Stimulated activated CD8-positive, alpha-beta memory T cell treated with anti-CD3 and anti-CD28 coated beads, Interleukin-15, amount 100 ng/mL, for 24 hours (primary cell): ENCODE results near the gene SP6.

Source experiments
- DNase-seq: peaks from one replicate; pipeline ENCODE4 v3.0.0-alpha.2; 2020; ENCODE audit warnings: low read depth

Gene SP6

DNA sequence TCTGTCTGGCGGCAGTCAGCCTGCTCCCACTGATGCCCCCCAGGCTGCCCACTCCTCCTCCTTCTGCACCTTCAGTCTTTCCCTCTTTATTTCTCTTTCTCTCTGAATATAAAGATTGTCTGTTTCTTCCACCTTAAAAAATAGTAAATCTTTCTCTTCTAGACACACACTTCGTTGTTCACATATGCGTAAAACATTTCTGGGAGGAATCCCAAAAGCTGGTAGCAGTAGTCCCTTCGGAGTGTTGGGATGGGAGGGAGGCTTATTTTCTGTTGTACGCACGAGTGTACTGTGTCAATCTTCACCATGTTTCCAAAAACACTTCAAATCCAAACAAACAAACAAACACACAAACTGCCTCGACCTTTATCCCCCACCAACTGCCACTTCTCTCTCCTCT lies 39.3 kb downstream of the SP6 start:
- DNase-seq: no peak

DNA sequence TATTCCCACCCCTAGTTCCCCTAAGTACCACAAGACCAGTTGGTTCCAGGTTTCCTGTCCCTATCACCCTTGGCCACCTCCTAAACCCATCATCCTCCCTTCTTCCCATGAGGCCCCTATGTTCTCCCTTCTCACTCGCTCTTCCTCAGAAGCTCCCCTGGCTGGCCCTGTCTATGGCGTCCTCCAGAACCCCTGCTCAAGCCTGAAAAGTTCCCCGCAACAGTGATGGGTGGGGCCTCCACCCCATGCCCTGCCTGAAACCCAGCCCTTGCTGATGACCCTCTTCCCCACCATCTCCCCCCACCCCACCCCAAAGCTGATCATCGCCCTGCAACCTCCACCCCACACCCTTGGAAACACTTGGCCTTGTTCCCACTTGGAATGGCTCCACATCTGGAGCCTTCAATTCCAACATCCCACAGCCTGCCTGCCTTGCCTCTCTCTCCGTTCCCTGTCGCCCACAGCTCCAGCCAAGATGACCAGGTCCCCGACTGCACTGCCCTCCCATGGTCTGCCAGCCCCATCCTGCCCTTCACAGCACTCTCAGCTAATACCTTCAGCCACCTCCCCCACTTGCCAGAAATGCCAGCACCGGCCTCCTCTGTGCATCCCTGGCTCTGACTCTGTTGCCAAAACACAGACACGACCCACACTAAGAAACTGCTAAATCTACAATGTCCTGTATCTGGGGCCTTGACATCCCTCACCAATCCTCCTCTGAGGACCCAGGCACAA lies 39.9 kb downstream of the SP6 start:
- no peak for DNase-seq

DNA sequence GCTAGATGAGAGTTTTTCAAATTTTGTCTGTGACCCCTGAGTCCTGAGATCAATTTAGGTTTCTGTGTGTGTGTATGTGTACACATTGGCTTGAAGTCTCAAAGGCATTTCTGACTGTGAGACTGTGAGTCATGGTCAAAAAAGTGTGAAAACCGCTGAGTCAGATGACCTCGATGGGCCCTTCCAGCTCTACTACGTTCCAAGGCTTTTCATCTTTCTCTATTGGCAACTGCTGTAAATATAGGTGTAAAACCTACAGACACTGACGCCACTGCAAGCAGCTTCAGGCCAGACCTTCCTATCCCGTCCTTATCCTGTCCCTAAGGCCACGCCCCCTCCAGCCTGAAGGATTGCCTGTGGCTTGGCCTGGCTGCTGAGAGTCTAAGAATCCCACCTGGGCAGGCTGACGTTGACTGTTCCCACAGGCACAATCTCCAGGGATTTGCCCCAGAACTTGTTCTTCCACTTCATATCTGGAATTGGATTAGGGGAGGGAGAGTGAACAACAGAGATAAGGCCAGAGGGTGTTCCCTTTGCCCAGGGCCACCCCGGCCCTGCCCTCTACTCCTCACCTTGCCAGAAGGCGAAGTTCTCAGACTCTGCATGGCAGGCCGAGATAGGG lies 40.7 kb downstream of the SP6 start:
- no peak for DNase-seq

DNA sequence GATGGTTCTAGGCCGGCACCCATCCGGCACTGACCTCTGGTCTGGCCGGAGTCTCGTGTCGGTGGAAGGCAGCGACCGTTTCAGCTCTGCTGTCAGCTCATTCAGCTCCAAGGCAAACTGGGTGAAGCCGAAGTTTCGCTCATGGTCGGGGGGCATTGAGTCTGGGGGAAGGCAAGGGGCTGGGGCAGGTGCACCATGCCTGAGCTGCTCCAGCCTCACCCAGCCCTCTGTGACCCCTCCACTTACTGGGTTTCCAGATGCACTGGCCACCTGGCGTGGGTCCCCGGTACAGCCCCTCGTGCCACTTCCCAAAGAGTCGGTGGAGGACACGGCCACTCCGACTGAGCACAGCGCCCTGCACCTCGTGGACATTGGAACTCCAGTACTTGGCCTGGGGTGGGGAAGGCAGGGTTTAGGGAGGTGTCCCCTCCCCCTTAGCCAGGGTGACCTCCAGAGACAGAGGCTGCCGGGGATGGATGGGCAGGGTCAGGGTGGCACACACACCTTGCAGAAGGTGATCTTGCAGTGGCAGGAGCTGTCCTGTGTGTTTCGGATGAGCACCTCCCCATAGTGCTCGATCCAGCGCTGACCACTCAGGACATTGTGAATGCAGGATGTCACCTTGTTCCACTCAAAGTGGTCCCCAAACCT lies 42.0 kb downstream of the SP6 start:
- no peak for DNase-seq

DNA sequence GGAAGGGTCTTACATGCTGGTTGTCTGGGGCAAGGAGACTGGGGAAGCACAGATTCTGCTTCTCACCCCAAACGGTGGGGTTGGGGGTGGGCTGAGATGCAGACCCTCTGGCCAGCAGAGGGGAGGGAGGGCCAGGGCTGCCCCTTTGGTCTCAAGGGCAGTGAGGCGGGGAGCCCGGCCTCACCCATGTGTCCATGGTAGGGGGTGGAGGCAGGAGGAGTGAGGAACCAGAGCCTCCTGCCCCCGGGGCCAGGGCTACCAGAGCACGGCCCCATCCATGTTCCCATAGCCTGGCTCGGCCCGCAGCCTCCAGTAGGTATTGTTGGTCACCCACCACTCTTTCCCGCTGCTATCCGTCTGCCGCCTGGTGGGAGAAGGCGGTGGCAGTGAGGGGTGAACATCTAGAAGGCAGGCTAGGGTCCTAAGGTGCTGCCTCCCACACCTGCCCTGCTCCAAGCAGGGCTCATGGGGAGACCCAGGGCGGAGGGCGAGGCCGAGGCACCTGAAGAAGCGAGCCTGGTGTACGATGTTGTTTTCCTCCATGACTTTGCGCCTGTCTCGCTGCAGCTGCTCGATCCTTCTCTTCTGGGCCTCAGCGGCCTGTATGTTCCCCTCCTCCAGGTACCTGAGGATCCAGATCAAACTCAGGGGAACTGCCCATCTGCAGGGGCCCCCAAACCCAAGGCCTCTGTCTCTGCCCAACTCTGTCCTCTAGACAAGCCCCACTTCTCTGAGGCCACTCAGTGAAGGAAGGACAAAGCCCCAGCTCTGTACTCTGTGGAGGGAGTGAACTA lies 42.7 kb downstream of the SP6 start:
- no peak for DNase-seq

DNA sequence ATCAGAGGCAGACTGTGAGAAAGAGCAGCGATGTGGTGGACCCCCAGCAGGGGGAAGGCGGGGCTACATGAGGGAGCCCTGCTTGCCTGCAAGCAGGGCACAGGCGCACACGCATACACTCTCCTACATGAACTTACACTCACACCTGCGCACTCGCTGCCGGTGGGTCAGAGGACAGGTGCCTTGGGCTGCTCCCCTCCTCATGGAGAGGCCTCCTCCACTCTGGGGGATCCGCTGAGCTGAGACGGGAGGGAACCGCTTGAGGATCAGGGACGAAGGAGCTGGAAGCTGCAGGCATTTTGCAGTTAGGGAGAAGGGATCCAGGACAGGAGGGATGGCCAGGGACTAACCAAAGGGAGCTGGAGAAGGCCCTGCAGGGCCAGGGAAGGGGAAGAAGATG lies 43.5 kb downstream of the SP6 start:
- no peak for DNase-seq

DNA sequence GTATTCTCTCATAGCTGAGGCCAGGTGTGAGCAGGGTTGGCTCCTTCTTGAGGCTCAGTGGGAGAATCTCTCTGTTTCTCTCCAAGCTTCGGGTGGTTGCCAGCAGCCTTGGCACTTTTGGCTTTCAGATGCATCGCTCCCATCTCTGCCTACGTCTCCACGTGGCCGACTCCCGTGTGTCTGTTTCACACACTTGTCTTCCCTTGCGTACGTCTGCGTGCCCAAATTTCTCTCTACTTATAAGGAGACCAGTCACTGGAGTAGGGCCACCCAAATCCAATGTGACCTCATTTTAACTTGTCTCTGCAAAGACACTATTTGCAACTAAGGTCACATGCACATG lies 44.1 kb downstream of the SP6 start:
- DNase-seq: no peak

DNA sequence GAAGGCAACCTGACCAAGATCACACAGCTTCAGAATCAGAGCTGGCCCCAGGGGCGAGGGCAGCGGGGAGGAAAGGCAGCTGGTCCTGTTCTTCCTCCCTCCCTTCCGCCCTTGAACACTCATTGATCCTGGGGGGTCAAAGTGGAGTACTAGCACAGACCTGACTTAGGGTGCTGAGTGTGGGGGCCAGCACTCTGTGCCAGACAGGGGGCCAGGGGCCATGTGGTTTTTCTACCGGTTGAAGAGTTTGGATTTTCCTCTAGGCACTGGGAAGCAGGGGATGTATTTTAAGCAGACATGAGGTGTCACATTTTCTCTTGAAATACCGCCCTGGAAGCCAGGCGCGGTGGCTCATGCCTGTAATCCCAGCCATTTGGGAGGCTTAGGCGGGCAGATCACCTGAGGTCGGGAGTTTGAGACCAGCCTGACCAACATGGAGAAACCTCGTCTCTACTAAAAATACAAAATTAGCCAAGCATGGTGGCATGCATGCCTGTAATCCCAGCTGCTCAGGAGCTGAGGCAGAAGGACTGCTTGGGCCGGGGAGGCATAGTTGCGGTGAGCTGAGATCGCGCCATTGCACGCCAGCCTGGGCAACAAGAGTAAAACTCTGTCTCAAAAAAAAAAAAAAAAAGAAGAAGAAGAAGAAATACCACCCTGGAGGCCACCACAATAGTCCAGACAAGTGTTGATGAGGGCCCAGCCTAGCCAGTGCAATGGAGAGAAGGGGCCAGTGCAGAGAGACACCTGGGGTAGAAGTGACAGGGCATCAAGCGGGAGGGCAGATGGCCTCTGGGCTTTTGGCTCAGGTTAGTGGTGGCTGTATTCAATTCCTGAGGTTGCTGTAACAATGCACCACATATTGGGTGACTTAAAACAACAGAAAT lies 44.7 kb downstream of the SP6 start:
- no peak for DNase-seq

DNA sequence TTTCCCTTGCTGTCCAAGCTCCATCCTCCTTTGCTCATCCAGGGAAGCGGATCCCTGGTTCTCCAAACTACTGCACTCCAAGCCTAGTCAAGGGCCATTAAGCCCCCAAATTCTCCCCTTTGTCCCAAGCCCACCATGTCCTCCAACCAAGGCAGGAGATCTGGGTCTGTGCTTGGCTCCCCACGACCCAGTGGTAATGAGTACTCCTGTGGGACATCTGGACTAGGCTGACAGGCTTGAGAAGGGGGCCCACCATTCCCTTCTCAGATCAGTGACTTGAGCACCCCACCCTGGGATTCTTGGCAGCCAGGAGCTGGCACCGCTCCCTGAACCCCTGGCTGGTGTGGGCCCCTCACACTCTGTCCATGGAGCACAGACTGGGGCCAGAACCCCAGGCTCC lies 46.5 kb downstream of the SP6 start:
- DNase-seq: no peak

DNA sequence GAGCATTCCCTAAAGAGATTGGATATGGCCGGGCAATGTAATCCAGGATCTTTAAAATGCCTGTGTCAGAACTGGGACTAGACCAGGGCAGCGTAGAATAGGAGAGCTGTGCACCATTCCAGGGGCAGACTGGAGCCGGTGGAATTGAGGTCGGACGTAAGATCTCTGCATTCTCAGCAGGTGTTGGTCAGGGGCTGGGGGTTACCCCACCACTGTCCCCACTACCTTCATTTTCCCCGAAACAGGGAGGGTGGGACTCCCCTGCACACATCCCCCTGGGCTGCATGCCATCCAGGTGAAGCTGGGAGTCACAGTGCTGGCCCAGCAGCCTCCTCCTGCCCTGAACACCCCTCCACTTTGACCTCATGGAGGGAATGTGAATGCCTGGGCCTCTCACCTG lies 47.2 kb downstream of the SP6 start:
- DNase-seq: no peak

DNA sequence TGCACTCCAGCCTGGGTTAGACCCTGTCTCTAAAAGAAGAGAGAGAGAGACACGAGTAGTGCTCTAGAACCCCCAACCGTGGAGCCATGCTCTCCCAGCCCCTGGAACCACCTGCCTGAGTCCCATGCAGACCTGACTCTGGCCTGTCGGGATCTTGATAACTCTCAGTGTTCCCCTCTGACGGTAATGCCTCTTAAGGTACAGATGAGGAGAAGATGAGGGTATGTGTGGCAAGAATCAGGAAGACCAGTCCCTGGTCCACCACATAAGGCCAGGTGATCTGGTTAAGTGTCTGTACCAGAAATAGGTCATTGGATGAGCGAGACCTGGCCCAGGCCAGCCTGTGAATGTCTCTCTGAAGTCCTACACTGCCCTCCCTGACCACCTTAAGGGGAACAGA lies 47.8 kb downstream of the SP6 start:
- no peak for DNase-seq

DNA sequence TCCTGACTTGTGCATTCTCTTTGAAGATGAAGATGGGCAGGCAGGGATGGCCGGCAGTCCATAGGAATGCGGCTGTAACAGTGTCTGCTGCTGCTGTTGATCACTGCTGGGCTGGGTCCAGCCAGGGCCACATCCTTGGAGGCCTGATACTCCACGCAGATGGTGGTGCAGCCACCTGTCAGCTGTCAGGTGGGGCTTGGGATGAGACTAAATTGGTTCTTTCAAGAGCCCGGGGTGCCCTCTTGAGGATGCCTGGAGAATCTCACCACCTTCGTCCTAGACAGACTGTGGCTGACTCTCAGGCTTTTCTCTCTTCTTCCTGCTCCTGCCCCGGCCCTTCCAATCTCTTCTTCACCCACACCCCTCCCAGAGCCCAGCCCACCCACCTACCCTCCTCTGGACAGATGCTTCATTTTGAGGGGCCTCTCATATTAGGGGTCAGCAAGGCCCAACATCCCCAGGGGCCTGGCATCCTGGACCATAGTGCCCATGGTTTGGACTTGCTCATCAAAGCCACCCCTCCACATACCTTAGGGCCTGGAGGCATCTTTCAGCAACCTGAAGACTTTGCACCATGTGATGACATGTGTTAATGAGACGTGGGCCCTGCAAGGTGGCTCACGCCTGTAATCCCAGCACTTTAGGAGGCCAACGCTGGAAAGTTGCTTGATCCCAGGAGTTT lies 48.5 kb downstream of the SP6 start:
- DNase-seq: no peak

DNA sequence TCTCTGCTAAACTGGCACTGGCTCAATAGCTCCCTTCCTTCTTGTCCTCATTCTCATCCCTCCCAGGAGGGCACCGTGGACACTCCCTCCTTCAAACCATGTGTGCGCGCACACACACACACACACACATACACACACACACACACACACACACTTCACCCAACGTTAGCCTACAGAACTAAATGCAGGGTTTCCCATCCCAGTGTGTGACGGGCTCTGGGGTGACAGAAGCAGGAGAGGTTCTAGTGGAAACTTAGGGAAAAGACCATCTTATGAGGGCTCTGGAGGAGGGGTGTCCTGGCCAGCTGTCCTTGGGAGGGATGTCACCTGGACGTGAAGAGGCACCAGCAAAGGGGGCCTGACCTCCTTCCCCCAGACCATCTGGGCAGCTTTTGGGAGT lies 49.1 kb downstream of the SP6 start:
- DNase-seq: no peak

DNA sequence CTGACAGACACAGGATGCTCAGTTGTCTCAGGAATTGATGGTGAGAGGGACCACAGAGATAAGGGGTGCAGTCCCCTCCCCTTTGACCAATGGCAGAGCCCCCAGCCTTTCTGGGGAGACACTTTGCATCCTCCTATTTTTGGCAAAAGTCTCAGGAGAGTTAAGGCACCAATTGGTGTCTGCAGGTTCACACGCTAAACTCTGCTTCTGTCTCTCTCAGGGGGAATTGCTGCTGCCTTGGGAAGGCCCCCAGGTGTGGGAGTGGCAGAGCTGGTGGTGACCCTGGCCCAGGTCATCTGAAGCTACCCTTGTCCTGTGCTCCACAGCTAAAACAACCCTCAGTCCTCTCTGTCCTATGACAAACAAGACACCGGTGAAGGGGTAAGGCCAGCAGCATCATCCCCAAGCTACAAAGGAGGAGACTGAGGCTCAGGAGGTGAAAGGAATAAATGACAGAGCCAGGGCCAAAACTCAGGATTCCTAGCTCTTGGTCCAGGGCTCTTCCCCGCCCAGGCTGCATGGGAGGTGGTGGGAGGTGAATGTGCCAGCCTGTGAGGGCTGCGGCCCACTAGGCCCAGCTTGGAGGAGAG lies 49.7 kb downstream of the SP6 start:
- no peak for DNase-seq

DNA sequence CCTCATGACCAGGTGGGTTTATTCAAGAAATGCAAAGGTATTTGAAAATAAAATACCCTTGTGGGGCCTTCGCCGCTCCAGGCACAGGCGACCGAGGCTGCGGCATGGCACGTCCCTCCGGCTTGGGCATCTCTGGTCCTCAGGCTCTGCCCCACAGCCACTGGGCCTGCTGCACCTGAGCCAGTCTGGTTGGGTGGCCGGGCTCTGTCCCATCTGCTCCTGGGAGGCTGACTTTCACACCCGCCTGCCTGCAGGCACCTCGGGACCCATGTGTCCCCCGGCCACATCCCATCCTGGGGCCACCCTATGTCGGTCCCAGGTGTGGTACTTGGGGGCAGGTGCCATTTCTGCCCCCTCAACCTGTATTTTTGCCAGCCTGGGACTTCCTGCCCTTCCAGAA lies 50.3 kb downstream of the SP6 start:
- no peak for DNase-seq

DNA sequence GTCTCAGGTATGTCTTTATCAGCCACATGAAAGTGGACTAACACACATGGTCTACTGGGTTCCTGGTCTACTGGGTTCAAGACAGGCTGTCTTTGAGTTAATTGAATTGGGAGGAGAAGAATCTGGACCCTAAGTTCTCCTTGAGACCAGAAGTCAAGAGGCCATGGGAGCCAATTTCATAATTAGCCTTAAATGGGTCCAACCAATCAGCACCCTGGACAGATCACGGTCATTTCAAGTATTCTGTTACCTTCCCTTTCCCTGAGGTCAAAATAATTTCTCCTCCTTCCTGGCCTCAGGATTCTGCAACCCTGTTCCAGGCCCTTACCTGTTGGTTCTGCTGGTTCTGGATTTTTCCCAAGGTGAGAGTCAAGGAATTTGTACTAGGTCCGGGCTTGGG lies 53.2 kb downstream of the SP6 start:
- no peak for DNase-seq
